CD4-positive, CD25-positive, alpha-beta regulatory T cell (primary cell): ENCODE results near the gene SLC6A11. TPM values are rescaled to one million over a fixed set of nuclear protein-coding genes. Genes with fewer than 3 reads are reported as not detected.

Experiments
- ATAC-seq, 2 donors: fragments of 150-1000 bp; cut with Tn5 transposase; one replicate each; pipeline ENCODE4 v1.10.0; 2021; ENCODE audit warnings: low read depth in 2 of 2, moderate number of reproducible peaks in 2 of 2, moderate library complexity in 1 of 2
- DNase-seq, 3 donors: peaks; one replicate each; pipeline versions ENCODE4 v3.0.0 to v3.0.0-alpha.2; 2012 to 2022; ENCODE audit warnings: mixed read lengths in 1 of 3
- H3K27ac ChIP-seq: one replicate; pipeline ENCODE4 v1.7.0; 2013; ENCODE audit warnings: mild to moderate bottlenecking, low read length; ENCODE audit not compliant: insufficient read depth, poor library complexity, severe bottlenecking
- H3K27me3 ChIP-seq: one replicate; pipeline ENCODE4 v1.7.0; 2013; ENCODE audit warnings: low read length; ENCODE audit not compliant: control insufficient read depth, insufficient read depth
- H3K36me3 ChIP-seq: one replicate; pipeline ENCODE4 v1.7.0; 2013; ENCODE audit warnings: mild to moderate bottlenecking, low read length, moderate library complexity; ENCODE audit not compliant: control insufficient read depth, insufficient read depth
- H3K4me1 ChIP-seq: 2 replicates; pipeline ENCODE4 v1.7.0; 2013; ENCODE audit warnings: mild to moderate bottlenecking, low read length; ENCODE audit not compliant: insufficient read depth, control insufficient read depth, poor library complexity, severe bottlenecking
- H3K4me3 ChIP-seq: one replicate; pipeline ENCODE4 v1.7.0; 2013; ENCODE audit warnings: low read depth, mild to moderate bottlenecking, low read length, moderate library complexity
- H3K9me3 ChIP-seq, 2 experiments: 1 replicate in 1 of 2; 2 replicates in 1 of 2; pipeline ENCODE4 v1.7.0; 2013; ENCODE audit warnings: low read length in 2 of 2, mild to moderate bottlenecking in 1 of 2, moderate library complexity in 1 of 2; ENCODE audit not compliant: control insufficient read depth in 2 of 2
- H3K27ac Mint-ChIP-seq, 3 donors: one replicate each; pipeline ENCODE4 v1.8.0; 2020 to 2022; ENCODE audit warnings: mild to moderate bottlenecking in 3 of 3, mixed read lengths in 3 of 3, moderate library complexity in 2 of 3
- H3K27me3 Mint-ChIP-seq: one replicate; pipeline ENCODE4 v1.8.0; 2022; ENCODE audit warnings: mild to moderate bottlenecking, mixed read lengths
- H3K36me3 Mint-ChIP-seq: one replicate; pipeline ENCODE4 v1.8.0; 2020; ENCODE audit warnings: mixed read lengths
- H3K4me1 Mint-ChIP-seq, 4 donors: one replicate each; pipeline ENCODE4 v1.8.0; 2020 to 2022; ENCODE audit warnings: mixed read lengths in 4 of 4, mild to moderate bottlenecking in 1 of 4
- H3K4me3 Mint-ChIP-seq, 4 donors: one replicate each; pipeline ENCODE4 v1.8.0; 2020 to 2022; ENCODE audit warnings: mild to moderate bottlenecking in 4 of 4, mixed read lengths in 4 of 4, moderate library complexity in 3 of 4
- H3K9me3 Mint-ChIP-seq, 7 donors: one replicate each; pipeline ENCODE4 v1.8.0; 2020 to 2022; ENCODE audit warnings: mixed read lengths in 7 of 7, mild to moderate bottlenecking in 3 of 7, moderate library complexity in 2 of 7
- polyA plus RNA-seq, 4 donors: library from polyadenylated mRNA; unstranded; fragments of 300-500 nt; fragmentation: Illumina TruSeq; gene quantifications; one replicate each; pipeline ENCODE4 v1.2.3, GENCODE V29; 2021
- total RNA-seq: library from RNA; stranded (reverse); gene quantifications from one replicate; pipeline ENCODE4 v1.2.3, GENCODE V29; 2022

Gene SLC6A11
- total and polyA plus RNA-seq, 5 donors from 2014 or later: not detected

DNA sequence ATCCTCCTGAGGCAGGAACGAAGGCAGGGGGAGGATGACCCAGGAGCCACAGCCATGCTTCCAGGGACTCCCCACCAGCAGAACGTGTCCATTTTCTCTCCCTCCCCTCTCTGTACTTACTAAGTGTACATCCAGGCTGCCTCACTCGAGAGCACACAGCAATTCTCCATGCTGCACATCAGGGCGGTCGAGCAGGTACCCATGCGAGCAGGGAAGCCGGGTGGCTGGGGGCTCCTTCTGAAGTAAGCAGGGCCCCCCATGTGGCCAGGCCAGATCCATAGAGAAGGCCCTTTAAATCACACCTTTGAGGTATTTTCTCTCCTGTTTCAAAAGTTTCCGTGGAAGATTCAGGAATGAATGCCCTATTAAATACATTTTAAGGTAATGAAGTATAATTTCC lies 41.2 kb upstream of the SLC6A11 start:
- H3K4me3 Mint-ChIP-seq: no peak overlapping the region
- no peak for DNase-seq
- Histone ChIP-seq H3K27ac (no peak overlapping the region), H3K27me3 (peaks cover 1% of the 10 kb centered on the region), H3K9me3 (peaks cover 0 to 4% of the 10 kb centered on the region in 2 experiments), H3K4me3 (no peak overlapping the region), H3K4me1 (no peaks in the 10 kb centered on the region), H3K36me3 (no peaks in the 10 kb centered on the region)
- H3K4me1 Mint-ChIP-seq: no peaks in the 10 kb centered on the region
- no peaks in the 10 kb centered on the region for H3K9me3 Mint-ChIP-seq
- H3K27ac Mint-ChIP-seq: no peak overlapping the region
- H3K36me3 Mint-ChIP-seq: no peaks in the 10 kb centered on the region
- ATAC-seq: no peak
- peaks cover 23% of the 10 kb centered on the region for H3K27me3 Mint-ChIP-seq

DNA sequence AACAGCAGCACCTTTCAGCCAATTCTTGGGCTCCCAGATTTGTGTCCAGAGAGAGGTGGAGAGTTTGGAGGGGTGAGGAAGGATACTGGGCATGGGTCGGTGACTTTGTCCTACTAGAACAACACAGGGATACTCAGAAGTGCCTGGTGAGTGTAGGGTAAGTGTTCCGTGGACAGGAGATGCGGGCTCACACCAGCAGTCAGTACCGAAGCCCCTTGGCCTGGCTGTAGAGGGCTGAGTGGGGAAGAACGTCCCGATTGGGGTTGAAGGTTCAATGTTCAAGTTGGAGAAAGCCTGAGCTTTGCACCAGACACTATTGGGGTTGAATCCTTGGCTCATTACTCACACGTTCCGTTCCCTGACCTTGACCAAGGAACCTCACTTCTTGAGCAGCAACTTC lies 40.8 kb upstream of the SLC6A11 start:
- ATAC-seq (no peak), DNase-seq (no peak)
- no peaks in the 10 kb centered on the region for H3K36me3 ChIP-seq
- H3K4me1 ChIP-seq: no peaks in the 10 kb centered on the region
- H3K4me3 ChIP-seq: no peak overlapping the region
- Mint-ChIP-seq H3K4me1 (no peaks in the 10 kb centered on the region), H3K4me3 (no peak overlapping the region), H3K27me3 (peaks cover 27% of the 10 kb centered on the region), H3K36me3 (no peaks in the 10 kb centered on the region), H3K9me3 (no peaks in the 10 kb centered on the region), H3K27ac (no peak overlapping the region)
- peaks cover 0 to 4% of the 10 kb centered on the region in 2 experiments for H3K9me3 ChIP-seq
- no peak overlapping the region for H3K27ac ChIP-seq
- H3K27me3 ChIP-seq: no peaks in the 10 kb centered on the region

DNA sequence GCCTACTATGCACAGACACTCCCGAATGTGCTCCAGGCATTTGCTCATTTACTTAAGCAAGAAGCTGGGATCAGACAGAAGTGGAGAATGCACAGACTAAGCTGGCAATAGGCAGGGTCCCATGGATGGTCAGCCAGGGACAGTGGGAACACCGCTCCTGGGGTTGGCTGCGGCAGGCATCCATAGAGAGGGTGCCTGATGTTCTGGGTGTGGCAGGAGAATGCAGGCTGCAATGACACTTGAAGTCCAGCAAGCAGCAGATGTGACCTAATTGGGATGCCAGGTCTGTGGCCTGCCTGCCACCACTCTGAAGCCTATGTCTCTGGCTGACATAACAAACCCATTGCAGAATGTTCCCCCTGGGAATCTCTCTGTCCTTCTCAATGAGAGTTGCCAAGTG lies 40.2 kb upstream of the SLC6A11 start:
- H3K36me3 Mint-ChIP-seq: no peaks in the 10 kb centered on the region
- no peak overlapping the region for H3K27ac ChIP-seq
- H3K4me3 ChIP-seq: no peak overlapping the region
- H3K4me3 Mint-ChIP-seq: no peak overlapping the region
- no peaks in the 10 kb centered on the region for H3K4me1 Mint-ChIP-seq
- peaks cover 0 to 4% of the 10 kb centered on the region in 2 experiments for H3K9me3 ChIP-seq
- peaks cover 27% of the 10 kb centered on the region for H3K27me3 Mint-ChIP-seq
- no peak for DNase-seq
- no peaks in the 10 kb centered on the region for H3K4me1 ChIP-seq
- no peaks in the 10 kb centered on the region for H3K36me3 ChIP-seq
- H3K27me3 ChIP-seq: no peaks in the 10 kb centered on the region
- H3K9me3 Mint-ChIP-seq: no peaks in the 10 kb centered on the region
- no peak for ATAC-seq
- H3K27ac Mint-ChIP-seq: no peak overlapping the region

DNA sequence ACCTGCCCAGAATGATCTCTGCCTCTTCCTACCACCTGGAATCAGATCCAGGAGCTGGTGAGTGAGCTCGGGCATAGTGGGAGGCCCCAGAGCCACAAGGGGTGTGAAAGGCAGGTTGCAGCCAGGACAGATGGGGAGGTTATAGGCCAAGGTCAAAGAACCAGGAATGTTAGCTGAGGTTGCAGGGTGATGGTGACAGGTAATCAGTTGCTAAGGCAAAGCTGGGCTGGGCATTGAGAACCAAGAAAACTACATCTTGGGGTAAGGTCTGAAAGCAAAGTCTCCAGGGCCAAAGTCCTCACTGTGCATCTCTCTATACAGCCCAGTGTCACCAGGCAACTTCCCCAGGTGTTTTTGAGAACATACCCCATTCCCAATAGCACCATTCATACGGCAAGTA lies 38.4 kb upstream of the SLC6A11 start:
- ATAC-seq (no peak), DNase-seq (no peak)
- H3K9me3 ChIP-seq: peaks cover 0 to 4% of the 10 kb centered on the region in 2 experiments
- no peaks in the 10 kb centered on the region for H3K36me3 ChIP-seq
- no peaks in the 10 kb centered on the region for H3K4me1 ChIP-seq
- H3K27me3 Mint-ChIP-seq: peaks cover 25% of the 10 kb centered on the region
- H3K4me3 ChIP-seq: no peak overlapping the region
- no peaks in the 10 kb centered on the region for H3K9me3 Mint-ChIP-seq
- no peaks in the 10 kb centered on the region for H3K4me1 Mint-ChIP-seq
- H3K27me3 ChIP-seq: peaks cover 2% of the 10 kb centered on the region
- H3K36me3 Mint-ChIP-seq: no peaks in the 10 kb centered on the region
- H3K27ac ChIP-seq: no peak overlapping the region
- H3K4me3 Mint-ChIP-seq: no peak overlapping the region
- H3K27ac Mint-ChIP-seq: no peak overlapping the region

DNA sequence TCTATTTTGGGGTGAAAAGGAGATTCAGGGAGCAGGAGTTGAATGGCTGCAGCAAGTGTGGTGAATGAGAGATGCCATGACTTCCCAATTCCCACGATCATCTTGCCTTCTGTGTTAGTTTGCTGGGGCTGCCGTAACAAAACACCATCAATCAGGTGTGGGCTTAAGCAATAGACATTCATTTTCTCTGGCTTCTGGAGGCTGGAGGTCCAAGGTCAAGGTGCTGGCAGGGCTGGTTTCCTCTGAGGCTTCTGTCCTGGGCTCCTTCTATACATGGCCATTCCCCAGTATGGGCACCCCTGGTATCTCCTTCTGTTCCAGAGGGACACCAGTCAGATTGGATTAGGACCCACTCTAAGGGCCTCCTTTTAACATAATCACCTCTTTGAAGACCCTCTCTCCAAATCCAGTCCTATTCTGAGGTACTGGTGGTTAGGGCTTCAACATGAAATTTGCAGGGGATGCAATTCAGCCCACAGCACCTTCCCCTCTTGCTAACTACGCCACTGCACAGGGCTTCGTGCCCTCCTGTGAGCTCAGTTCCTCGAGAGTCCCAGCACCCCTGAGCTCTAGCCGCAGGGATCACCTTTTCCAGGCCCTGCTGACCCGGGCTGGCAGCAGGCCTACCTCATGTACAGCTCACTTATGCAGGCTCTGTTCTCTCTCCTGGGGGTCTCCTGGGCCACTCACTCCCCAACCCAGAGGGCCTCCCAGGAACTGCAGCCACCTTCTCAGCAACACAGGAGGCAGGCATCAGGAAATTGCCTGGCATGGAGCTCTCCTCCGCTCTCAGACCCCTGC lies 37.3 kb upstream of the SLC6A11 start:
- Histone ChIP-seq H3K27me3 (peaks cover 3% of the 10 kb centered on the region), H3K4me3 (no peak overlapping the region), H3K4me1 (no peaks in the 10 kb centered on the region), H3K27ac (no peak overlapping the region), H3K9me3 (no peaks in the 10 kb centered on the region), H3K36me3 (no peaks in the 10 kb centered on the region)
- H3K36me3 Mint-ChIP-seq: no peaks in the 10 kb centered on the region
- H3K9me3 Mint-ChIP-seq: no peaks in the 10 kb centered on the region
- no peaks in the 10 kb centered on the region for H3K4me1 Mint-ChIP-seq
- H3K27ac Mint-ChIP-seq: no peak overlapping the region
- DNase-seq: no peak
- H3K4me3 Mint-ChIP-seq: no peak overlapping the region
- H3K27me3 Mint-ChIP-seq: peaks cover 29% of the 10 kb centered on the region
- no peak for ATAC-seq

DNA sequence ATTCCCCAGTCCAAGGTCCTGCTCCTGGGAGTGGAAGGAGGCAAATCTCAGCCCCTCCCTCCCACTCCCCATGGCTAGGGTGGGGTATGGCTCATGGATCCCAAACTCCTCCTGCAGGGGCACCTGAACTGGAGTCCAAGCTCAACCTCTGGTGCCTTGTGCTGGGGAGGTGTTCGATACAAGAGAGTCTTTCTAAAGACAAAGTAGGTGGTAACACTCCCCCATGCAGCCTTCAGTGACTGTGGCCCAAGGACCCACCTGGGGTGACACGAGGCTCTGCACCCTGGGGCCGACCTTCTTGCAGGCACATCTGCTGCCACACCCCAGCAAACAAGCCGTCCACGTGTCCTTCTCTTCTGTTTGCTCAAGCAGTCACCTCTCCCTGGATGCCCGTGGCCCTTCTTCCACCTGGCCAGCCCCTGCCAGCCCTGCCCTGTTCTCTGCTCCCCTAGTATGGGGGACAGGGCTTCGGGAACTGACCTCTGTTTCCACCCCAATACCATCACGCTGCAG lies 36.7 kb upstream of the SLC6A11 start:
- no peak for ATAC-seq
- no peak for DNase-seq
- Mint-ChIP-seq H3K4me1 (no peaks in the 10 kb centered on the region), H3K9me3 (no peaks in the 10 kb centered on the region), H3K36me3 (no peaks in the 10 kb centered on the region), H3K27me3 (peaks cover 33% of the 10 kb centered on the region), H3K4me3 (no peak overlapping the region), H3K27ac (no peak overlapping the region)
- no peaks in the 10 kb centered on the region for H3K4me1 ChIP-seq
- no peak overlapping the region for H3K4me3 ChIP-seq
- H3K27me3 ChIP-seq: peaks cover 9% of the 10 kb centered on the region
- H3K9me3 ChIP-seq: no peaks in the 10 kb centered on the region
- H3K36me3 ChIP-seq: no peaks in the 10 kb centered on the region
- no peak overlapping the region for H3K27ac ChIP-seq

DNA sequence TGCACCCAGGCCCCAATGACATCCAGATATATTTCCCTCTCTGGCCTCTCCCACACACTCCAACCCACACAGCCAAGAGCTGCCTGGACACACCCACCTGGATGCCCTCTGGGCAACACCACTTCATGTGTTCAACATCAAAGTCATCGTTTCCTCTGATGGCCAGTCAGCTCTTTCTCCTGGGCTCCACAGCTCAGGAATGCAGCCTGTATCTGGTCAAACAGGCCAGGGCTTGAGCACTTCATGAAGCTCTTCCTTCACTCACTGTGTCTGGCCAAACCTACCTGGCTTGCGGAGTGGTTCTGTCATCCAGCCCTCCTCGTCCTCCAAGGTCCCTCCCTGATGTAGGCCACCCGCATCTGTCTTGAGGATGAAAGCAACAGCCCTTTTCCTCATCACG lies 35.8 kb upstream of the SLC6A11 start:
- ATAC-seq (no peak), DNase-seq (no peak)
- Histone ChIP-seq H3K36me3 (no peaks in the 10 kb centered on the region), H3K27me3 (peaks cover 12% of the 10 kb centered on the region), H3K4me1 (peaks cover 3% of the 10 kb centered on the region), H3K27ac (no peak overlapping the region), H3K9me3 (no peaks in the 10 kb centered on the region), H3K4me3 (no peak overlapping the region)
- H3K27ac Mint-ChIP-seq: no peak overlapping the region
- peaks cover 40% of the 10 kb centered on the region for H3K27me3 Mint-ChIP-seq
- H3K4me1 Mint-ChIP-seq: no peaks in the 10 kb centered on the region
- H3K36me3 Mint-ChIP-seq: no peaks in the 10 kb centered on the region
- no peak overlapping the region for H3K4me3 Mint-ChIP-seq
- no peaks in the 10 kb centered on the region for H3K9me3 Mint-ChIP-seq

DNA sequence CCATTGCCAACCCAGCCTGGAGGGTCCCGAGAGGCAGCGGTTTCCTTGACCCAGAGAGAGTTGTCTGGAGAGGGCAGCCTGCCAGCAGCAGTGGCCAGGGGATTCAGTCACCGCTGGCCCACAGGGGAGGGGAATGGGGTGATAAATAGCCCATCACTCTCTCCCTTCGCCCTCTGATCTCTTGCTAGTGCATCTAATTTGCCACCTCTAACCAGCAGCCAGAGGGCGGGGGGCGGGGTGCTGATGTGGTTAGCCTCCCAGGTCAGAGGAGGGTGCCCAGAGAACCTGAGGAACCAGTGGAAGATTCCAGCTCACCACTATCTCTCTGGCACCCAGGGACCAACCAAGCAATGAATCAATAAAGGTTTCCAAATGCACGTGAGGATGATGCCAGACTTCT lies 35.1 kb upstream of the SLC6A11 start:
- H3K27me3 Mint-ChIP-seq: peaks cover 37% of the 10 kb centered on the region
- H3K9me3 ChIP-seq: no peaks in the 10 kb centered on the region
- H3K27ac ChIP-seq: no peak overlapping the region
- DNase-seq (no peak), ATAC-seq (no peak)
- no peak overlapping the region for H3K27ac Mint-ChIP-seq
- no peak overlapping the region for H3K4me3 ChIP-seq
- H3K27me3 ChIP-seq: peaks cover 12% of the 10 kb centered on the region
- no peak overlapping the region for H3K4me3 Mint-ChIP-seq
- H3K36me3 ChIP-seq: no peaks in the 10 kb centered on the region
- H3K9me3 Mint-ChIP-seq: no peaks in the 10 kb centered on the region
- H3K36me3 Mint-ChIP-seq: no peaks in the 10 kb centered on the region
- H3K4me1 Mint-ChIP-seq: no peaks in the 10 kb centered on the region
- peaks cover 3% of the 10 kb centered on the region for H3K4me1 ChIP-seq
